ENCODE measurements around the gene MLLT3. TPM values are rescaled to one million over a fixed set of nuclear protein-coding genes. Genes with fewer than 3 reads are reported as not detected.
A peak's percentile ranks its signal among the peaks of the same experiment; 100 is the strongest.
"Not testable (repeated sequence)": the region's sequence is repeated elsewhere in the genome, so short reads cannot be mapped to it uniquely, and the experiment has no call there.

Gene MLLT3
- total RNA-seq (2014; rRNA removed; shearing (Covaris generic); ENCODE audit: low replicate concordance): 32.5 and 37.6 TPM in 2 replicates

DNA sequence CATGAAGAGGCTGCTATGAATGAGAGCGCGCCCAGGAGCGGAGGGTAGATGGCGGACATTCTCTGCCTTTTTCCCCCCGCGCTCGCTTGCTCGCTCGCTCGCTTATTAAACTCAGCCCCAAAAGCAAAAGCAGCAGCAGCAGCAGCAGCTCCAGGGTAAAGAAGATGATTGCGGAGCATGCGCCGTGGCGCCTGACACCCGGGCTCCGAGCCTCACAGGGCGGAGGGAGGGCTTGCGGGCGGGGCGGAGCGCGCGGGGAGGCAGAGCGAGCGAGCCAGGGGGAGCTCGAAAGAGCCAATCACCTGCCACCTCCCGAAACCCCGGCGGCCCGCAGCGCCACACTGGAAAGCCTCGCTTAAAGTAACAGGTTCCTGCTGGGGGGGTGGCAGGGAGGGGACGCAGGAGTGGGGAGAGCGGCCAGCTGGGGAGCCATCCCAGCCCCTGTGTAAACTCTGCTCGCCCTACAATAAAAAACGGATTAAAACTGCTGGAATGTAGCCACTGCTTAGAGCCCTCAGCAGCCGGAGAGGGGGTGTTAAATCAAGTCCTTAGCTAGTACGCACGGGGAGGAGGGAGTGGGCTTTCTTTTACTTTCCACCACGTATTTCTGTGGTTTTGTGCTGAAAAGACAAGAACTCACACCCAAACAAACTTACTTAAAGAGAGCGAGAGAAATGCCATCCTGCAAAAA lies at the start of gene MLLT3:
TSS of gene MLLT3 (minus strand) at position 170 of the 691 bp plus-strand sequence.
- in situ Hi-C loops (cut with HindIII; ENCODE audit: low pct_unique_long_range_greater_than_20kb, low sequenced_read_pairs): loop anchor here (10.0 kb wide), 1 partner anchor 268 kb away; no protein-coding TSS in a partner anchor
- peak; percentile 90 for DNase-seq (ENCODE audit: low read depth)

DNA sequence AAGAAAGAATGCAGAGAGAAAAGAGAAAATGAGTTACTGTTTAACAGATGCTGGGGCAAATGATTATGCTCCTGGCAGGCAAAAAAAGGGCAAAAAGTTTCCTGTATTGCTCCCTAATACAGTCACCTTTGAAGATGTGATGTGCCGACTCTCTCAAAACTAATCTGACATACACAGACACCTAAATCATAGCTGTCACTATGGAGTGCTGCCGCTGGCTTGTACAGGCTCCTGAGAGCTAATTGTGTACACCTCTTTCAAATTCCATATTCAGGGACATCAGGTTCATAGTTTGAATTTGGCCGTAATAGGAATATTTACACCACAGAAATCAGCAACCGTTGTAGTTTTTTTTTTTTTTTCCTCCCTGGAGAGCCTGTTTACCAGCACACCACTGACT lies 49.3 kb upstream of the MLLT3 start:
- DNase-seq (ENCODE audit: low read depth): no peak
- in situ Hi-C loops (cut with HindIII; ENCODE audit: low pct_unique_long_range_greater_than_20kb, low sequenced_read_pairs): no loop called here

DNA sequence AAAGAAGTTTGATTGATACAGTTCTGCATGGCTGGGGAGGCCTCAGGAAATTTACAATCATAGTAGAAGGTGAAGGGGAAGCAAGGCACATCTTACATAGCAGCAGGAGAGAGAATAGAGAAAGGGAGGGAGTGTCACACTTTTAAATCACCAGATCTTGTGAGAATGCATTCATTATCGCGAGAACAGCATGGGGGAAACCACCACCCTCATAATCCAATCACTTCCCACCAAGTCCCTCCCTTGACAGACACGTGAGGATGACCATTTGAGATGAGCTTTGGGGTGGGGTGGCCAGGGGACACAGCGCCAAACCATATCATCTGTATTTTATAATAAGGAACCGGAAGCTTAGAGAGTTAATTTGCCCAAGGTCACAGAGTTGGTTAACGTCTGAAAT lies 48.1 kb upstream of the MLLT3 start:
- DNase-seq (ENCODE audit: low read depth): no peak
- in situ Hi-C loops (cut with HindIII; ENCODE audit: low pct_unique_long_range_greater_than_20kb, low sequenced_read_pairs): no loop called here

DNA sequence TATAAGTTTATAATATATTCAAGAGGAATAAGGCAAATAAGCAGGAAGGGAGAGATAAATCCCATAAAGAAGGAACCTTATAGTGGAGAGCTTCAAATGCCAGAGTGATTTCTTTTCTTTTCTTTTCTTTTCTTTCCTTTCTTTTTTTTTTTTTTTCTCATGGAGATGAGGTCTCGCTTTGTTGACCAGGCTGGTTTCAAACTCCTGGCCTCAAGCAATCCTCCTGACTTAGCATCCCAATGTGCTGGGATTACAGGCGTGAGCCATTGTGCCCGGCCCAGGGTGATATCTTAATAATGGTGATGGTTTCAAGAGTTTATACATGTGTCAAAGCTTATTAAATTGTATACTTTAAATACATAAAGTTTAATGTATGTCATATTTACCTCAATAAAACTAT lies 42.2 kb upstream of the MLLT3 start:
- in situ Hi-C loops (cut with HindIII; ENCODE audit: low pct_unique_long_range_greater_than_20kb, low sequenced_read_pairs): no loop called here
- DNase-seq (ENCODE audit: low read depth): no peak

- in situ Hi-C loops (cut with HindIII; ENCODE audit: low pct_unique_long_range_greater_than_20kb, low sequenced_read_pairs): no loop called here
- no peak for DNase-seq (ENCODE audit: low read depth)
Measured at GRCh38 chr9:20663133-20663532, 40.8 kb upstream of the MLLT3 start.

GRCh38 chr9:20662156-20662555 lies 39.9 kb upstream of the MLLT3 start:
- in situ Hi-C loops (cut with HindIII; ENCODE audit: low pct_unique_long_range_greater_than_20kb, low sequenced_read_pairs): no loop called here

GRCh38 chr9:20659474-20659967 lies 37.2 kb upstream of the MLLT3 start:
- DNase-seq (ENCODE audit: low read depth): no peak
- in situ Hi-C loops (cut with HindIII; ENCODE audit: low pct_unique_long_range_greater_than_20kb, low sequenced_read_pairs): no loop called here

More at GRCh38 chr9:20662156-20662555, 39.9 kb upstream of the MLLT3 start:
- no peak for DNase-seq (ENCODE audit: low read depth)

DNA sequence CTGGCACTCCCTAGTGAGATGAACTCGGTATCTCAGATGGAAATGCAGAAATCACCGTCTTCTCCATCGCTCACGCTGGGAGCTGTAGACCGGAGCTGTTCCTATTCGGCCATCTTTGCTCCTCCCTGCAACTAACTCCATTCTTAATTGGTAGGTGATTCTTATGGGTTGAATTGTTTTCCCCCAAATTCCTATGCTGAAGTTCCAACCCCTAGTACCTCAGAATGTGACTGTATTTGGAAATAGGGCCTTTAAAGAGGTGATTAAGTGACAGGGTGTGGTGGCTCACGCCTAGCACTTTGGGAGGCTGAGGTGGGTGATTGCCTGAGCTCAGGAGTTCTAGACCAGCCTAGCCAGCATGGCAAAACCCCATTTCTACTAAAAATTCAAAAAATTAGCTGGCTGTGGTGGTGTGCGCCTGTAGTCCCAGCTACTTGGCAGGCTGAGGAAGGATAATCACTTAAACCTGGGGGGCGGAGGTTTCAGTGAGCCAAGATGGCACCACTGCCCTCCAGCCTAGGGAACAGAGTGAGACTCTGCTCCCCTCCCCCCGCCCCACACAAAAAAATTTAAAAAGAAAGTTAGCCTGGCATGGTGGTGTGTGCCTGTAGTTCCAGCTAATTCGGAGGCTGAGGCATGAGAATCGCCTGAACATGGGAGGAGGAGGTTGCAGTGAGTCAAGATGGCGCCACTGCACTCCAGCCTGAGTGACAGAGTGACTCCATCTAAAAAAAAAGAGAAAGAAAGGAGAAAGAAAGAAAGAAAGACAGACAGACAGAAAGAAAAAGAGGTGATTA lies 36.6 kb upstream of the MLLT3 start:
- no peak for DNase-seq (ENCODE audit: low read depth)
- in situ Hi-C loops (cut with HindIII; ENCODE audit: low pct_unique_long_range_greater_than_20kb, low sequenced_read_pairs): no loop called here

- in situ Hi-C loops (cut with HindIII; ENCODE audit: low pct_unique_long_range_greater_than_20kb, low sequenced_read_pairs); DNase-seq (ENCODE audit: low read depth): not testable (repeated sequence)
Measured at GRCh38 chr9:20658246-20658667, 36.0 kb upstream of the MLLT3 start.

GRCh38 chr9:20651939-20652338 lies 29.6 kb upstream of the MLLT3 start:
- DNase-seq (ENCODE audit: low read depth): no peak
- in situ Hi-C loops (cut with HindIII; ENCODE audit: low pct_unique_long_range_greater_than_20kb, low sequenced_read_pairs): no loop called here

GRCh38 chr9:20650750-20651299 lies 28.5 kb upstream of the MLLT3 start:
- no peak for DNase-seq (ENCODE audit: low read depth)
- in situ Hi-C loops (cut with HindIII; ENCODE audit: low pct_unique_long_range_greater_than_20kb, low sequenced_read_pairs): no loop called here

DNA sequence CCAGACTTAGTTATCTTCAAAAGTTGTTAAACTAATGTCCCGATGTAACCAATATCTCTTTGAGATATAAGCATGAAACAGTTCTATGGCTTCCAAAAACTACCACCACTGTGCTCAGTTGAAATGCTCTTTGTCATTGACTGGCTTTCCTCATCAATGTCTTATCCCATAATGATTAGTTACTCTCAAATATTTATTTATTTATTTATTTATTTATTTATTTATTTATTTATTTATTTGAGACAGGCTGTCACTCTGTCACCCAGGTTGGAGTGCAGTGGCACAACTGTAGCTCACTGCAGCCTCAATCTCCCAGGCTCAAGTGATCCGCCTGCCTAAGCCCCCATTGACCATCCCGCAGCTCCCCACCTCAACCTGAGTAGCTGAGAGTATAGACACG lies 28.0 kb upstream of the MLLT3 start:
- DNase-seq (ENCODE audit: low read depth): no peak
- in situ Hi-C loops (cut with HindIII; ENCODE audit: low pct_unique_long_range_greater_than_20kb, low sequenced_read_pairs): no loop called here

GRCh38 chr9:20649381-20649780 lies 27.1 kb upstream of the MLLT3 start:
- DNase-seq (ENCODE audit: low read depth): no peak
- in situ Hi-C loops (cut with HindIII; ENCODE audit: low pct_unique_long_range_greater_than_20kb, low sequenced_read_pairs): no loop called here

- in situ Hi-C loops (cut with HindIII; ENCODE audit: low pct_unique_long_range_greater_than_20kb, low sequenced_read_pairs): no loop called here
- no peak for DNase-seq (ENCODE audit: low read depth)
Measured at GRCh38 chr9:20646656-20647055, 24.4 kb upstream of the MLLT3 start.

- in situ Hi-C loops (cut with HindIII; ENCODE audit: low pct_unique_long_range_greater_than_20kb, low sequenced_read_pairs): no loop called here
Measured at GRCh38 chr9:20643660-20644059, 21.4 kb upstream of the MLLT3 start.

GRCh38 chr9:20642045-20642444 lies 19.7 kb upstream of the MLLT3 start:
- DNase-seq (ENCODE audit: low read depth): no peak
- in situ Hi-C loops (cut with HindIII; ENCODE audit: low pct_unique_long_range_greater_than_20kb, low sequenced_read_pairs): no loop called here

More at GRCh38 chr9:20643660-20644059, 21.4 kb upstream of the MLLT3 start:
- DNase-seq (ENCODE audit: low read depth): no peak

DNA sequence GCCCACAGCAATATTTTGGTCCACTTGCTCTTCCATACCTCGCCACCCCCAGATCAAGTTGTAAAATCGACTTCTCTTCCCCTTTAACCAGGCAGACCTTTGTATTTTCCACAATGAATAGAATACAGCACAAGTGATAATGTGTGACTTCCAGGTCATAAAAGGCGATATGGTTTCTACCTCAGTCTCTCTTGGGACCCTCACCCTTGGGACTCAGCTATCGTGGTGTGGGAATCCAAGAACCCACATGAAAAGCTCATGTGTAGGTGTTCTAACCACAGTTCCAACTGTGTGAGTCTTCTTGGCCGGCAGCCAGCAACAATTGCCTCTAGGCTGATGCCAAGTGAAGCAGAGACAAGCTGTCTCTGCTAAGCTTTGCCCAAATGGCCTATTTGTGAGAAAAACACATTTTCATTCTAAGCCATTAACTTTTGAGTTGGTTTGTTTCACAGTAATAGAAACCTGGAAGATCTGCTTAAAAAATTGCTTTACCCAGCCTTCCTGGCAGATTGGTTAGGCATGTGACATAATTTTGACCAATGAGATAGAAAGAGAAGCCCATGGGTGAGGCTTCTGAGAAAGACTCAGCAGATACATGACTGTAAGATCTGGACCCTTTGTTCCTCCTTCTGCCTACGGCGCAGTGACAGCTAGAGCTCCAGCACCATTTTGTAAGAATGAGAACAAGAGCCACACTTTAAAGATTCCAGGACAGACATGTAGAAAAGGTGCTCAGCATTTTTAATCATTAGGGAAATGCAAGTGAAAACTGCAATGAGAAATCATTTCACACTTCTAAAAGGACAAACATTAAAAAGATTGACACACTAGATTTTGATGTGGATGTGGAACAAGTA lies 18.3 kb upstream of the MLLT3 start:
- peak; percentile 69 for DNase-seq (ENCODE audit: low read depth)
- in situ Hi-C loops (cut with HindIII; ENCODE audit: low pct_unique_long_range_greater_than_20kb, low sequenced_read_pairs): no loop called here

DNA sequence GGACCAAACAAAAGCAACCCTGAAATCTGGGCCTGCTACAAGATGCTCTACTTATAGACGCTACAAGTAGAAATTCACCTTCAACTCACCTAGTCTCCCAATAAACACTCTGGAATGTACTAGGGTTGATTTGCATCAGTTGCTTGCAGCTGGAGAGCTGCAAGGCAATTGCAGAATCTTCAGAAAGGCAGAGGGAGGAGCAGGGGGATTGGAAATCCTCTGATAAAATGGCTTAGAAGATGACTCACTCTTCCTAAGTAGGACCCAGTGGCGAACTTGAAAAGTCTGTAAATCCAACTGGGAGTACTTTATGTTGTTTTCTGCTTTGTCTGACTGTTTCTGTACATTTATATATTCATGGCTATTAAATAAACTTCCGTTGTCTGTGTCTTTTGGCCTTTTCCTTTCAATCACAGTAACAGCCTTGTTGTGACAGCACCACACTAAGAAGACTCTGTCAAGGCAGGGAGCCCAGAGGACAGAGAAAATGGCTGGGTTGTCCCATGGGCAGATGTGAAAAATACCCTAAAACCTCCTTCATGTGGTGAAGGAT lies 14.7 kb upstream of the MLLT3 start:
- no peak for DNase-seq (ENCODE audit: low read depth)
- in situ Hi-C loops (cut with HindIII; ENCODE audit: low pct_unique_long_range_greater_than_20kb, low sequenced_read_pairs): no loop called here
